OCI-LY1 (cell line): ENCODE measurements around the gene GPR137B.

ENCODE experiments used
- H2AFZ ChIP-seq: fragments of 200-600 bp; sonication (generic), shearing (Covaris generic); 2 replicates; pipeline ENCODE4 v1.6.0; 2014; ENCODE audit warnings: antibody characterized with exemption, mild to moderate bottlenecking, low read length
- H3F3A ChIP-seq: fragments of 200-600 bp; sonication (generic), shearing (Covaris generic); 2 replicates; pipeline ENCODE4 v1.6.0; 2014; ENCODE audit warnings: mild to moderate bottlenecking, antibody characterized with exemption, low read length, moderate library complexity; ENCODE audit not compliant: insufficient read depth
- H3K27ac ChIP-seq: fragments of 200-600 bp; sonication (generic); 2 replicates; pipeline ENCODE4 v1.5.1; 2014; ENCODE audit warnings: low read length, mixed run types, mild to moderate bottlenecking, low read depth; ENCODE audit not compliant: poor library complexity, severe bottlenecking
- H3K27me3 ChIP-seq: fragments of 200-600 bp; sonication (generic); 2 replicates; pipeline ENCODE4 v1.6.0; 2014; ENCODE audit warnings: antibody characterized with exemption, mild to moderate bottlenecking, low read length, moderate library complexity; ENCODE audit not compliant: insufficient read depth
- H3K36me3 ChIP-seq: fragments of 200-600 bp; sonication (generic); 2 replicates; pipeline ENCODE4 v1.6.1; 2014; ENCODE audit warnings: mild to moderate bottlenecking, antibody characterized with exemption, low read length, moderate library complexity, mixed read lengths; ENCODE audit not compliant: insufficient read depth
- H3K4me1 ChIP-seq: fragments of 200-600 bp; sonication (generic); 2 replicates; pipeline ENCODE4 v1.5.1; 2014; ENCODE audit warnings: mild to moderate bottlenecking, low read length, moderate library complexity; ENCODE audit not compliant: insufficient read depth, severe bottlenecking
- H3K4me2 ChIP-seq: fragments of 200-600 bp; sonication (generic), shearing (Covaris generic); 2 replicates; pipeline ENCODE4 v1.6.1; 2014; ENCODE audit warnings: low read length
- H3K4me3 ChIP-seq: fragments of 200-600 bp; sonication (generic); 2 replicates; pipeline ENCODE4 v1.5.1; 2014; ENCODE audit warnings: low read length, low read depth, mild to moderate bottlenecking, mixed read lengths; ENCODE audit not compliant: poor library complexity, severe bottlenecking
- H3K79me2 ChIP-seq: fragments of 200-600 bp; shearing (Covaris generic); 2 replicates; pipeline ENCODE4 v1.6.1; 2016; ENCODE audit warnings: mixed run types, low read length, mixed read lengths; ENCODE audit not compliant: insufficient read depth
- H3K9ac ChIP-seq: fragments of 200-600 bp; sonication (generic), shearing (Covaris generic); 2 replicates; pipeline ENCODE4 v1.6.1; 2014; ENCODE audit warnings: mild to moderate bottlenecking, low read length, mixed read lengths
- H3K9me2 ChIP-seq: fragments of 200-600 bp; sonication (generic), shearing (Covaris generic); 2 replicates; pipeline ENCODE4 v1.6.1; 2014; ENCODE audit warnings: low read depth, mild to moderate bottlenecking, low read length, mixed read lengths
- H3K9me3 ChIP-seq: fragments of 200-600 bp; shearing (Covaris generic); 2 replicates; pipeline ENCODE4 v1.6.1; 2014; ENCODE audit warnings: low read length, mixed read lengths
- H4K20me1 ChIP-seq: fragments of 200-600 bp; sonication (generic), shearing (Covaris generic); 2 replicates; pipeline ENCODE4 v1.6.0; 2016; ENCODE audit warnings: mild to moderate bottlenecking, low read length; ENCODE audit not compliant: insufficient read depth
- EZH2 ChIP-seq: fragments of 200-600 bp; sonication (generic), shearing (Covaris generic); IDR thresholded peaks from 2 replicates; pipeline ENCODE4 v1.8.0; 2017; ENCODE audit warnings: borderline replicate concordance, mixed run types, mild to moderate bottlenecking, antibody characterized with exemption, low read length, moderate library complexity, mixed read lengths
- TF ChIP-seq, protein P1 (sequence below): fragments of 200-600 bp; sonication (generic), shearing (Covaris generic); IDR thresholded peaks from 2 replicates; pipeline ENCODE4 v1.5.1; 2017; ENCODE audit warnings: mild to moderate bottlenecking, antibody characterized with exemption, low read length, moderate library complexity, mixed read lengths

GPR137B gene

DNA sequence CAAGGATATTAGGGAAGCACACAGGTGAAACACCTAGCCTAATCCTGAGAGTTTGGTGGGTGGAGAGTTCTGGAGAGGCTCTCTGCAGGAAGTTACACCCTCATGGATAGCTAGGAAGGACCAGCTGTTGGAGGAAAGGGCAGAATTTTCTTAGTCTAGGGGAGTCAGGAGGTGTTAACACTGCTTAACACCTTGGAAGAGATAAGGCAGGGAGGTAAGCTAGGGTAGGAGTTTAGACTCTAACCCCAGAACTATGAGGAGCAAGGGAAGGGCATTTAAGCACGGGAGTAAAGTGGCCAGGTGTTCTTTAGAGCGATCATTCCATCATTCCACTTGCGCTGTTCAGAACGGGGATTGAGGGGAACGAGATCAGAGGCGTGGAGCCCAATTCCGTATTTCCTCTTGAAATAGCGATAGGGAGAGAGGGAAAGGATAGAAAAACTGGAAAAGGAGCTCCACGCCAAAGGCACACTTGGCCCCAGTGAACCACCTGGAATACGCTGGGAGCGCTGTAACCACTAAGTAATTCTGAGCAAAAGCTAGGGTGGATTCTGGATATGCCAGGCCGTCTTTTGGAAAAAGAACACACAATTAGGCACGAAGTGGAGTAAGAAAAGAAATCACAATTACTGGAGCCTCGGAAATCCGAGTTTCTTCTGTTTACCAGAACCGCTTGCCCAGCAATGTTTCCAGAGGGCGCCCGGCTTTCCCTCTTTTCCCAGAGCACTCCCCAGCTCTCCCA lies 1.5 kb upstream of the GPR137B start:
- no peak overlapping the region for H2AFZ ChIP-seq
- H3K36me3 ChIP-seq = no peaks in the 10 kb centered on the region; the same call in 1 of the 2 replicates
- no peak for TF ChIP-seq EZH2
- TF ChIP-seq, protein P1, sequence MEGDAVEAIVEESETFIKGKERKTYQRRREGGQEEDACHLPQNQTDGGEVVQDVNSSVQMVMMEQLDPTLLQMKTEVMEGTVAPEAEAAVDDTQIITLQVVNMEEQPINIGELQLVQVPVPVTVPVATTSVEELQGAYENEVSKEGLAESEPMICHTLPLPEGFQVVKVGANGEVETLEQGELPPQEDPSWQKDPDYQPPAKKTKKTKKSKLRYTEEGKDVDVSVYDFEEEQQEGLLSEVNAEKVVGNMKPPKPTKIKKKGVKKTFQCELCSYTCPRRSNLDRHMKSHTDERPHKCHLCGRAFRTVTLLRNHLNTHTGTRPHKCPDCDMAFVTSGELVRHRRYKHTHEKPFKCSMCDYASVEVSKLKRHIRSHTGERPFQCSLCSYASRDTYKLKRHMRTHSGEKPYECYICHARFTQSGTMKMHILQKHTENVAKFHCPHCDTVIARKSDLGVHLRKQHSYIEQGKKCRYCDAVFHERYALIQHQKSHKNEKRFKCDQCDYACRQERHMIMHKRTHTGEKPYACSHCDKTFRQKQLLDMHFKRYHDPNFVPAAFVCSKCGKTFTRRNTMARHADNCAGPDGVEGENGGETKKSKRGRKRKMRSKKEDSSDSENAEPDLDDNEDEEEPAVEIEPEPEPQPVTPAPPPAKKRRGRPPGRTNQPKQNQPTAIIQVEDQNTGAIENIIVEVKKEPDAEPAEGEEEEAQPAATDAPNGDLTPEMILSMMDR = no peak
- H3K27ac ChIP-seq = no peak overlapping the region
- no peaks in the 10 kb centered on the region for H3K79me2 ChIP-seq
- no peaks in the 10 kb centered on the region for H3K9me3 ChIP-seq
- H3F3A ChIP-seq = no peaks in the 10 kb centered on the region
- peak overlapping the region; percentile 61 for H3K4me3 ChIP-seq
- H3K9me2 ChIP-seq = no peaks in the 10 kb centered on the region
- H4K20me1 ChIP-seq = no peaks in the 10 kb centered on the region
- peaks cover 4% of the 10 kb centered on the region; the same call in 1 of the 2 replicates for H3K27me3 ChIP-seq
- no peak overlapping the region; the same call in 1 of the 2 replicates for H3K9ac ChIP-seq
- peaks cover 21% of the 10 kb centered on the region for H3K4me1 ChIP-seq
- H3K4me2 ChIP-seq = peak overlapping the region; percentile 63

DNA sequence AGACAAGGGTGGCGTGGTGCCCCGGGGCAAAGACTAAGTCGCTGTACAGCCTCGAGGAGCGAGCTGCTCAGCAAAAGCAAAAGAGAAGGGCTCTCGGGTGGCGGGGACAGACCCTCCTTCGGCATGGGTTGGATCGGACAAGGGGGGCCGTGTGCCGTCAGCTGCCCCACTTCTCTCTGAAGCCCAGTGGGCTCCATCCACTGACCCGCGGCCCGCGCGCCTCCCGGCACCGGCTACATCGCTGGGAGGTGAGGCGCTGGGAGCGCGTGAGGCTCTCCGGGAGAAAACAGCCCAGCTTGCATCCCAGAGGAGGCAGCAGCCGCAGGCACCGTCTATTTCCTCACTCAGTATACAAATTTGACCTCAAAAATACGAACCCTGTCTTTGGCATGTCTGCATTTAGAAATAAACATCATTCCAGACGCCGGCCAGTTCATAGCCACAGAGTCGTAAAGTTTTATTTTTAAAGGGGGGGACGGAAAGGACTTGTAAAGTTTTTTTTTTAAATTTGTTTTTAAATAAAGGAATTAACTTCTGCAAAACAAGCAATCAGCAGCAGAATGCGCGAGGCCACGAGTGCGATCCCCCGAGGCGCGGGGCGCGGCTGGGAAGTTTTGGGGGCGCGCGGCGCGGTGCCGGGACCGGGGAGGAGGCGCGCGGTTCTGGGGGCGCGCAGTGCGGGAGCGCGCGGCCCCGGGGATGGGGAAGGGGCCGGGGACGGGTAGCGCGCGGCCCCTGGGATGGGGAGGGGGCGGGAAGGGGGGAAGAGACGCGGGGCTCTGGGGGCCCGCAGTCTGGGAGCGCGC lies 689 bp upstream of the GPR137B start:
- Histone ChIP-seq H2AFZ (peak overlapping the region; percentile 46), H3F3A (no peaks in the 10 kb centered on the region), H3K4me2 (peak overlapping the region; percentile 63), H3K9ac (peak overlapping the region; percentile 54), H3K36me3 (peaks cover 8% of the 10 kb centered on the region), H3K4me3 (peak overlapping the region; percentile 61), H3K27ac (no peak overlapping the region), H3K4me1 (peaks cover 21% of the 10 kb centered on the region), H3K79me2 (0 out of 2 replicates have a peak, but pooled peaks cover 2% of the 10 kb centered on the region), H3K9me2 (no peaks in the 10 kb centered on the region), H4K20me1 (no peaks in the 10 kb centered on the region), H3K27me3 (peaks cover 4% of the 10 kb centered on the region; the same call in 1 of the 2 replicates), H3K9me3 (no peaks in the 10 kb centered on the region)
- TF ChIP-seq, protein P1 = no peak
- TF ChIP-seq EZH2 = no peak

DNA sequence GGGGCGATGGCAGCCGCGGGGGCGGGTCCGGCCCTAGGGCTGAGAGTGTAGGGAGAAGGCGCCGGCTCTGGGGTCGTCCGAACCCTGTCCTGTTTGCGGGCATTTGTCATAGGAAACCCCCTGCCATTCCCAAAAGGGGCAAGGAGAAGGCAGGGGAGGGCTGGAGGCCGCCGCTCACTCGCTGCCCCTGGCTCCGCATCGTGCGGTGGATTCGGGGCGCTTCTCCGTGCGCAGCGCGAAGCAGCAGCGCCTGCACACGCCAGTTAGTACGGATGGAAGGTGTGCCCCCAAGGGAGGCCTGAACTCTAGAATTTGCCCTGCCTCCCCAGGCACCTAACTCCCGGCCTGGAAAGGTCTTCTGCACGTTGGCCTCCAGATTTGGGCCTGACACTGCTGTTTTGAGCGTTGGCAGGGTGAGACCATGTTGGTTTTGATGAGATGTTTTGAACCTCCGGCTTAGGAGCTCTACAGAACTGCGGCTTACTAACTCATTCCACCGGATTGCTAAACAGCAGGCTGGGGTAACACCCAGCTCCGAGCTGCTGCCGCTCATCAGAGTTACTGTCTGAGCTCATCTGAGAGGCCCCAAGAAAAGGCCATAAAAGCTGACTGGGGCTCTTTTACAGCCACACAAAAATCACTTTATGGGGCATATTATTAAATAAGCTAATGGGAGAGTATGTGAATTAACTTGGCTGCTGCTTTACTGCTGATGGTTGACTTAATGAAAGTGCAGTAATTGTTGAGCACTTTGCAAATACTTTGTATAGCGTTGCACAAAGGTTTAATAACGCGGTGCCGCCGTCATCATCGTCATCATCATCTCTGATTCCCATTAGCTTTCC lies 987 bp downstream of the GPR137B start:
- Histone ChIP-seq H3K4me1 (peaks cover 29% of the 10 kb centered on the region), H3K27ac (peak overlapping the region; percentile 45), H3K36me3 (peaks cover 12% of the 10 kb centered on the region), H3K27me3 (peaks cover 4% of the 10 kb centered on the region; the same call in 1 of the 2 replicates), H3K9ac (peak overlapping the region; percentile 62), H3K4me2 (peak overlapping the region; percentile 83), H2AFZ (no peak overlapping the region), H4K20me1 (no peaks in the 10 kb centered on the region), H3K79me2 (0 out of 2 replicates have a peak, but pooled peaks cover 9% of the 10 kb centered on the region), H3K4me3 (peak overlapping the region; percentile 73), H3K9me3 (no peaks in the 10 kb centered on the region), H3K9me2 (no peaks in the 10 kb centered on the region), H3F3A (no peaks in the 10 kb centered on the region)
- no peak for TF ChIP-seq EZH2
- TF ChIP-seq, protein P1 = no peak
